B cell (primary cell): ENCODE measurements around the gene TMEM213. TPM values are rescaled to one million over a fixed set of nuclear protein-coding genes. Genes with fewer than 3 reads are reported as not detected.

Experiments used
- ATAC-seq: fragments of 200-7000 bp; cut with Tn5 transposase; one replicate; pipeline ENCODE4 v1.10.0; 2021; ENCODE audit warnings: low read depth, mild to moderate bottlenecking, moderate number of reproducible peaks, moderate library complexity
- CTCF ChIA-PET: fragments of 350-600 bp; sonication (Branson Sonifier 250); formaldehyde crosslinking; loops from one replicate; lab custom pipeline; 2021; ENCODE audit warnings: antibody characterized with exemption, inconsistent platforms; lab: Charles Lee
- POLR2A ChIA-PET: fragments of 350-600 bp; sonication (Branson Sonifier 250); formaldehyde crosslinking; loops from one replicate; lab custom pipeline; 2021; ENCODE audit warnings: antibody characterized with exemption; lab: Charles Lee
- DNase-seq: peaks from one replicate; pipeline ENCODE4 v3.0.0; 2013
- H2AFZ ChIP-seq: 2 replicates; pipeline ENCODE4 v1.6.1; 2012; ENCODE audit warnings: mild to moderate bottlenecking, low read depth, low read length; ENCODE audit not compliant: insufficient read depth, poor library complexity, severe bottlenecking
- H3K27ac ChIP-seq, 2 donors: 1 replicate in 1 of 2; 2 replicates in 1 of 2; pipeline ENCODE4 v1.5.1; 2012 to 2013; ENCODE audit warnings: low read length in 2 of 2, mild to moderate bottlenecking in 2 of 2, moderate library complexity in 1 of 2
- H3K27me3 ChIP-seq, 4 experiments: fragments of 200-600 bp in 1 of 4; sonication (generic) in 1 of 4; replicated peaks in 1 of 4; 1 replicate in 2 of 4; 2 replicates in 2 of 4; pipeline versions ENCODE4 v1.6.1 to v1.7.0; 2013 to 2016; ENCODE audit warnings: low read length in 3 of 4, mild to moderate bottlenecking in 2 of 4, mixed read lengths in 1 of 4, moderate library complexity in 1 of 4; ENCODE audit not compliant: insufficient read depth in 4 of 4, control insufficient read depth in 3 of 4; ENCODE audit errors: control extremely low read depth in 1 of 4
- H3K36me3 ChIP-seq, 2 experiments: replicated peaks in 1 of 2; 1 replicate in 1 of 2; 2 replicates in 1 of 2; pipeline versions ENCODE4 v1.6.1 to v1.7.1; 2013; ENCODE audit warnings: low read length in 1 of 2; ENCODE audit not compliant: insufficient read depth in 2 of 2, control insufficient read depth in 1 of 2; ENCODE audit errors: control extremely low read depth in 1 of 2, extremely low read depth in 1 of 2
- H3K4me1 ChIP-seq, 2 donors: fragments of 200-600 bp in 1 of 2; sonication (generic) in 1 of 2; 1 replicate in 1 of 2; 2 replicates in 1 of 2; pipeline versions ENCODE4 v1.5.1 to v1.6.1; 2013 to 2017; ENCODE audit warnings: low read length in 2 of 2; ENCODE audit not compliant: control insufficient read depth in 2 of 2, insufficient read depth in 2 of 2
- H3K4me2 ChIP-seq: replicated peaks from 2 replicates; pipeline ENCODE3; 2012; ENCODE audit warnings: mild to moderate bottlenecking, low read depth, low read length; ENCODE audit not compliant: poor library complexity, severe bottlenecking
- H3K4me3 ChIP-seq, 5 experiments: fragments of 200-600 bp in 1 of 5; sonication (generic) in 1 of 5; 1 replicate in 3 of 5; 2 replicates in 2 of 5; pipeline versions ENCODE4 v1.5.1 to v1.7.0; 2011 to 2016; ENCODE audit warnings: low read length in 4 of 5, mild to moderate bottlenecking in 4 of 5, low read depth in 2 of 5, control low read depth in 1 of 5, moderate library complexity in 1 of 5; ENCODE audit not compliant: insufficient read depth in 1 of 5; ENCODE audit errors: control extremely low read depth in 1 of 5, extremely low read depth in 1 of 5
- H3K79me2 ChIP-seq: fragments of 200-600 bp; sonication (generic); one replicate; pipeline ENCODE4 v1.6.0; 2016; ENCODE audit warnings: low read length; ENCODE audit not compliant: control insufficient read depth, insufficient read depth
- H3K9ac ChIP-seq: fragments of 200-600 bp; sonication (generic); 2 replicates; pipeline ENCODE4 v1.6.1; 2017; ENCODE audit warnings: mild to moderate bottlenecking, low read length, moderate library complexity
- H3K9me3 ChIP-seq, 3 donors: one replicate each; pipeline versions ENCODE4 v1.6.1 to v1.7.1; 2013; ENCODE audit warnings: low read length in 2 of 3; ENCODE audit not compliant: control insufficient read depth in 2 of 3, insufficient read depth in 1 of 3; ENCODE audit errors: control extremely low read depth in 1 of 3
- H4K20me1 ChIP-seq: 2 replicates; pipeline ENCODE4 v1.6.0; 2012; ENCODE audit warnings: mild to moderate bottlenecking, low read length; ENCODE audit not compliant: insufficient read depth, control insufficient read depth, poor library complexity, severe bottlenecking
- H3K27ac Mint-ChIP-seq: one replicate; pipeline ENCODE4 v1.8.0; 2021; ENCODE audit warnings: mixed read lengths
- H3K27me3 Mint-ChIP-seq: one replicate; pipeline ENCODE4 v1.8.0; 2021; ENCODE audit warnings: mixed read lengths
- H3K4me1 Mint-ChIP-seq: one replicate; pipeline ENCODE4 v1.8.0; 2021; ENCODE audit warnings: mixed read lengths
- H3K4me3 Mint-ChIP-seq: one replicate; pipeline ENCODE4 v1.8.0; 2021; ENCODE audit warnings: mixed read lengths
- H3K9me3 Mint-ChIP-seq: one replicate; pipeline ENCODE4 v1.8.0; 2022; ENCODE audit warnings: mixed read lengths; ENCODE audit not compliant: insufficient read depth
- EZH2 ChIP-seq: IDR thresholded peaks from 2 replicates; pipeline ENCODE4 v1.6.1; 2012; ENCODE audit warnings: borderline replicate concordance, low read depth, mild to moderate bottlenecking, moderate library complexity, low read length; ENCODE audit not compliant: insufficient read depth, poor library complexity, severe bottlenecking
- WGBS: methylation state at CpG from one replicate; pipeline ENCODE4 v1.1.5; 2013; ENCODE audit warnings: missing lambda C conversion rate; ENCODE audit not compliant: insufficient coverage; 5-methylcytosine and 5-hydroxymethylcytosine counted together
- intact Hi-C: fragments of 100-400 bp; cut with micrococcal nuclease; formaldehyde crosslinking; loops from one replicate; pipeline ENCODE4 v1.10.0; 2022
- polyA plus RNA-seq: library from polyadenylated mRNA; depleted of rRNA; stranded (reverse); fragments of >200 nt; gene quantifications from 2 replicates; pipeline ENCODE4 v1.2.3, GENCODE V29; 2012
- total RNA-seq, 2 donors: library from RNA; stranded (reverse); fragments of 120-200 nt in 1 of 2; gene quantifications; 1 replicate in 1 of 2; 2 replicates in 1 of 2; pipeline versions ENCODE4 v1.2.3 to v1.2.4, GENCODE V29; 2013 to 2022
- TF ChIP-seq, protein P1 (sequence below): fragments of 200-600 bp; IDR thresholded peaks from one replicate; pipeline ENCODE4 v1.8.0; 2022; ENCODE audit warnings: antibody characterized with exemption, mild to moderate bottlenecking

TMEM213 gene
- total and polyA plus RNA-seq, 2 donors (not counting 1 experiment from before 2014, with no cell fraction given), result not detected

DNA sequence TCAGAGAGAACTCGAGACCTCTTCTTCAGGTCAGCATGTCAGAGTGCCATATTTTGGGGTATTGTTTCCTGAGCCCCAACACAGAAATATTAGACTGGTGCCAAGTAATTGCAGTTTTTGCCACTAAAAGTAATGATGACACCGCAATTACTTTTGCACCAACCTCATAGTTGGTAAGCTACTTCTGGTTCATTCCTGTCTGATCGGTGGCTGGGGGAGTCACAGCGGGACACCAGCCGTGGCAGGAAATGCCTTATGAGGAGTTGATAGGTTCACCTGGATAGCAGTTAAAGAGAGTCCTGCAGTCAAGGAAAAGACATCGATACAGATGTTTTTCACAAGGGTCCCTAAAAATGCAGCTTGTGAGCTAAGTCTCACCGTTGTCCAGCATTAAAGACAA is 24.1 kb downstream of the TMEM213 start:
- no peak overlapping the region for H3K4me3 Mint-ChIP-seq
- no peaks in the 10 kb centered on the region for H3K27me3 ChIP-seq
- no peak overlapping the region for H3K4me2 ChIP-seq
- H3K9ac ChIP-seq, result no peak overlapping the region
- no peaks in the 10 kb centered on the region for H3K9me3 Mint-ChIP-seq
- TF ChIP-seq, protein P1, sequence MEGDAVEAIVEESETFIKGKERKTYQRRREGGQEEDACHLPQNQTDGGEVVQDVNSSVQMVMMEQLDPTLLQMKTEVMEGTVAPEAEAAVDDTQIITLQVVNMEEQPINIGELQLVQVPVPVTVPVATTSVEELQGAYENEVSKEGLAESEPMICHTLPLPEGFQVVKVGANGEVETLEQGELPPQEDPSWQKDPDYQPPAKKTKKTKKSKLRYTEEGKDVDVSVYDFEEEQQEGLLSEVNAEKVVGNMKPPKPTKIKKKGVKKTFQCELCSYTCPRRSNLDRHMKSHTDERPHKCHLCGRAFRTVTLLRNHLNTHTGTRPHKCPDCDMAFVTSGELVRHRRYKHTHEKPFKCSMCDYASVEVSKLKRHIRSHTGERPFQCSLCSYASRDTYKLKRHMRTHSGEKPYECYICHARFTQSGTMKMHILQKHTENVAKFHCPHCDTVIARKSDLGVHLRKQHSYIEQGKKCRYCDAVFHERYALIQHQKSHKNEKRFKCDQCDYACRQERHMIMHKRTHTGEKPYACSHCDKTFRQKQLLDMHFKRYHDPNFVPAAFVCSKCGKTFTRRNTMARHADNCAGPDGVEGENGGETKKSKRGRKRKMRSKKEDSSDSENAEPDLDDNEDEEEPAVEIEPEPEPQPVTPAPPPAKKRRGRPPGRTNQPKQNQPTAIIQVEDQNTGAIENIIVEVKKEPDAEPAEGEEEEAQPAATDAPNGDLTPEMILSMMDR, result no peak
- no peak for TF ChIP-seq EZH2
- no peaks in the 10 kb centered on the region for H3K36me3 ChIP-seq
- no peak overlapping the region for H2AFZ ChIP-seq
- ATAC-seq (no peak), DNase-seq (no peak)
- no peak overlapping the region for H3K27ac ChIP-seq
- POLR2A ChIA-PET, result no interaction called here
- CTCF ChIA-PET, result no interaction called here
- no peak overlapping the region for H3K4me3 ChIP-seq
- H3K27ac Mint-ChIP-seq, result no peak overlapping the region
- no peaks in the 10 kb centered on the region for H3K27me3 Mint-ChIP-seq
- no peaks in the 10 kb centered on the region for H3K9me3 ChIP-seq
- H4K20me1 ChIP-seq, result no peaks in the 10 kb centered on the region
- H3K4me1 ChIP-seq, result no peaks in the 10 kb centered on the region
- intact Hi-C loops, result no loop called here
- H3K79me2 ChIP-seq, result no peaks in the 10 kb centered on the region
- WGBS, result 98% methylated on average over 7 of the region's 7 CpGs
- H3K4me1 Mint-ChIP-seq, result no peaks in the 10 kb centered on the region

DNA sequence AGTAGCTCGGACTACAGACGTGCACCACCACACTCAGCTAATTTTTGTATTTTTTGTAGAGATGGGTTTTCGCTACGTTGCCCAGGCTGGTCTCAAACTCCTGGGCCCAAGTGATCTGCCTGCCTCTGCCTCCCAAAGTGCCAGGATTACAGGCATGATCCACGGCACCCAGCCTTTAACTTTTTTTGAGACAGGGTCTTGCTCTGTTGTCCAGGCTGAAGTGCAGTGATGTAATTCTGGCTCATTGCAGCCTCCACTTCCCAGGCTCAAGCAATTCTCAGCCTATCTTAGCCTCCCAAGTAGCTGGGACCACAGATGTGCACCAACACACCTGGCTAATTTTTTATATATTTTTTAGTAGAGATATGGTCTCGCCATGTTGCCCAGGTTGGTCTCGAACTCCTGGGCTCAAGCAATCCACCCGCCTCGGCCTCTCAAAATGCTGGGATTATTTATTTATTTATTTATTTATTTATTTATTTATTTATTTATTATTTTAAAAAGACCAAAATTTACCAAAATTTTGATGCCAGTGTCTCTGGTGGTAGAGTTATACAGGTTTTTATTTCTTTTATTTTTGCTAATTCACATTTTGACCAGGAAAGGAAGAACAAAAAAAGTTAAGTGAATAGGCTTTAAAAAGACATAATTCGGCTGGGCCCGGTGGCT is 25.2 kb downstream of the TMEM213 start:
- Histone ChIP-seq H3K27me3 (no peaks in the 10 kb centered on the region), H3K9me3 (no peaks in the 10 kb centered on the region), H3K79me2 (no peaks in the 10 kb centered on the region), H3K4me1 (no peaks in the 10 kb centered on the region), H2AFZ (no peak overlapping the region), H3K4me2 (no peak overlapping the region), H3K9ac (no peak overlapping the region), H3K27ac (no peak overlapping the region), H3K36me3 (no peaks in the 10 kb centered on the region), H4K20me1 (no peaks in the 10 kb centered on the region), H3K4me3 (no peak overlapping the region)
- no peak for TF ChIP-seq EZH2
- TF ChIP-seq, protein P1, result no peak
- 98% methylated on average over 5 of the region's 11 CpGs for WGBS
- H3K9me3 Mint-ChIP-seq, result no peaks in the 10 kb centered on the region
- H3K4me3 Mint-ChIP-seq, result no peak overlapping the region
- POLR2A ChIA-PET, result no interaction called here
- no peak for DNase-seq
- H3K27ac Mint-ChIP-seq, result no peak overlapping the region
- ATAC-seq, result no peak
- CTCF ChIA-PET, result no interaction called here
- intact Hi-C loops, result no loop called here
- H3K27me3 Mint-ChIP-seq, result no peaks in the 10 kb centered on the region
- H3K4me1 Mint-ChIP-seq, result no peaks in the 10 kb centered on the region
